Stimulated activated CD4-positive, alpha-beta T cell treated with anti-CD3 and anti-CD28 coated beads, Interleukin-4, amount 100 ng/mL, for 24 hours (primary cell): ENCODE measurements around the gene NDUFAF2.
"Not testable (repeated sequence)": the region's sequence is repeated elsewhere in the genome, so short reads cannot be mapped to it uniquely, and the experiment has no call there.

Experiments used
- DNase-seq: peaks from one replicate; pipeline ENCODE4 v3.0.0-alpha.2; 2020

Gene NDUFAF2

GRCh38 chr5:60944904-60945812 lies at the start of gene NDUFAF2, which contains the start of gene ERCC8:
Gene NDUFAF2, plus strand, starts transcription at chr5:60945205. Its CDS starts 51 bp downstream, at chr5:60945256.
Gene ERCC8, minus strand, starts transcription at chr5:60945070. Its CDS starts 62 bp downstream, at chr5:60945008.
- DNase-seq: peak; percentile 90

- DNase-seq: no peak
Observed at GRCh38 chr5:60896991-60897390, 48.0 kb upstream of the NDUFAF2 start.

DNA sequence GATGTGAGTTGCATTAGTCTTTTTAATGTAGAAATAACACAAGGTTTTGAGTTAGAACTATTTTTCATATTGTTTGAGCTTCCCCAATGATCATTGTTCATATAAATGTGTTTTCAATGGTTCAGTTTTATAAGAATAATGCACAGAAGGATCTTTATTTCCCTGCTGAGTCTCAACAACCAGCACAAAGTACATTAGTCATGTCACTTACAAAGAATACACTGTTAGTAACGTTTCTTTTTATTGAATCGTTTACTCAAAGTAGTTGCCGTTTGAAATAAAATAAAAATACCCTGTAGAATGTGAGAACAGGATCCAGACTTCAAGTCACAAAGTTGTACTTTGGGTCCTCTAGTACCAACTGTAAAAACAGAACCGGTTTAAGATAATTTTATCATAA lies 41.6 kb upstream of the NDUFAF2 start:
- no peak for DNase-seq

DNA sequence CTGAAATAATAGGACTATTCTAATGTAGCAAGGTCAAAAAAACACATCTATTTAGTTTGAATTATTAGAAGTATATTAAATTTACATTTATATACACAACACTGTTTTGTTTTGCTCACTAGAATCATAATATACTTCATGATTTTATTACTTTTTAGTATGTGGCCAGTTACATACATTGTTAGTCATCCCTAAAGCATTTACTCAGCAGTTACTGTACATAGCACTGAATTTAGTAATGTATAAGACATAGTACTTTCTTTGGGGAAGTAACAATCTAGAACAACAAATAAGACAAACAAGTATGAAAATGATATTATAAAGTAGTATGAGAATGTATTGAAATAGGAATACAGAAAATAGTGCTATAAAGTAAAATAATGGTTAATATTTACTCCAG lies 28.4 kb upstream of the NDUFAF2 start:
- no peak for DNase-seq

DNA sequence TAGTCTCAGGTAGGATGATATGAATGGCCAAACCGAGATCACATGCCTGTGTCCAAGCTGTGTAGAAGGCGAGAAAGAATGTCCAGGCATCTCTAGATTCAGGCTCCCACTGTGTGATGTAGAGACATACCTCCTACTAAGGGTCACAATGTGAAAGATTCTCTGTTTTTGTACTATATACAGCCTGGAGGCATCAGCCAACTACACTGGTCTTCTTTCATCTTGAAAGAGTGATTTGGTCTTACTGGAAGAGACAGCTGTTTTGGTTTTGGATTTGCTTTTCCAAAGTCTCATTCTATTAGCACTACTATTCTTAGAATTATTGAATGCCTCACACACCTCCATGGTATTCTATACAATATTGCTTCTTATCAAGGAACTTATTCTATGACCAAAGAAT lies 26.5 kb upstream of the NDUFAF2 start:
- no peak for DNase-seq

- DNase-seq: no peak
Observed at GRCh38 chr5:60927450-60927849, 17.6 kb upstream of the NDUFAF2 start.

DNA sequence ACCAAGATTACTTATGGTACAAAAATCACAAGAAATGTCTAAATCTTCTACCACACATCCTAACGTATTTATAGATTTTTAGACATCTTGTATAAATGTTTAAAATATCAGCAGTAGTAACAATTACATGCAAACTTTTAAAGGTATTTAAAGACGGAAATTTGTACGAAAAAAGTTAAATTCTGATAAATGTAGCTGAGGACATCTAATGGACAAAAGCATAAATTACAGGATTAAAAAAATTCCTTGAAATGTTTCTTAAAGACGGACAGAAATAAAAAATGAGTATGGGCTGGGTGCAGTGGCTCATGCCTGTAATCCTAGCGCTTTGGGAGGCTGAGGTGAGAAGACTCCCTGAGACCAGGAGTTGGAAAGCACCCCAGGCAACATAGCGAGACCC lies 16.0 kb upstream of the NDUFAF2 start:
- no peak for DNase-seq

DNA sequence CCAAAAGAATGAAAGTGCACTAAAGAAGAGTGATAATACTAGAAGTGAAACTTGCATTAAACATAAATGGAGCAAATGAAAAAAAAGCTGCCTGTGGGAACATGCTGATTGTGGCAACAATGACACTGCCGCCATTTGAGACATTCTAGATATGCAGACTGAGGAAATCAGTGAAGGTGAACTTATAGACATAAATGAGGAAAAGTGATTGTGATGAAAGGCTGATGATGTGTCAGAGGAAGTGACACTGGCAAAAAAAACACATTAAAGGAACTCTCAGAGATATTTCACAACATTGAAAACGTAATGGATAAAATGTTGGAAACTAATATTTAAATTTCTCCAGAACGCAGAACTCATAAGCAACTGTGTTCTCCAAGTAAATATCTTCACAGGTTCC lies 1.4 kb upstream of the NDUFAF2 start:
- no peak for DNase-seq

GRCh38 chr5:60945813-60946187 lies 795 bp downstream of the NDUFAF2 start:
- DNase-seq: no peak

DNA sequence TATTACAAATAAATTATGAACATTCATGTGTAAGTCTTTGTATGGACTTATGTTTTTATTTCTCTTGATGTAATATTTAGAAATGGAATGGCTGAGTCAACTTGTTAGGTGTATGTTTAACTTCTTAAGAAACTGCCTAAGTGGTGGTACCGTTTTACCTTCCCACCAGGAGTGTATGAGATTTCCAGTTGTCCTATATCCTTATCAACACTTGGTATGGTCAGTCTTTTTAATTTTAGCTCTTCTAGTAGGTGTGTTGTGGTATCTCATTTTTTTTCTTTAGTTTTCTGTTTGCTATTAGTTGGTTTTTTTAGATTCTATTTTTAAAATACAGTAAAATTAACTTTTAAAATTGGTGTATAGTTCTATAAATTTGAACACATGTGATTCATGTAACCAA lies 3.7 kb downstream of the NDUFAF2 start:
- no peak for DNase-seq

DNA sequence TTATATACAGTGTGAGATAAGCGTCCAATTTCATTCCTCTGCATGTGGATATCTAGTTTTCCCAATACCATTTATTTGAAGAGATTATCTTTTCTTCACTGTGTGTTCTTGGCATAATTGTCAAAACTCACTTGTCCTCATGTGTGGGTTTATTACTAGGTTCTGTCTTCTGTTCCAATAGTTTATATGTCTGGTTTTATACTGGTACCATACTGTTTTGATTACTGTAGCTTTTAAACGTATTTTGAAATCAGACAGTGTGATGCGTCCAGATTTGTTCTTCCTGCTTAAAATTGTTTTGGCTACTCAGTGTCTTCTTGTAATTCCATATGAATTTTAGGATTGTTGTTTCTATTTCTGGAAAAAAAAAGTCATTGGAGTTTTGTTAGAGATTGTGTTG lies 10.2 kb downstream of the NDUFAF2 start:
- no peak for DNase-seq

DNA sequence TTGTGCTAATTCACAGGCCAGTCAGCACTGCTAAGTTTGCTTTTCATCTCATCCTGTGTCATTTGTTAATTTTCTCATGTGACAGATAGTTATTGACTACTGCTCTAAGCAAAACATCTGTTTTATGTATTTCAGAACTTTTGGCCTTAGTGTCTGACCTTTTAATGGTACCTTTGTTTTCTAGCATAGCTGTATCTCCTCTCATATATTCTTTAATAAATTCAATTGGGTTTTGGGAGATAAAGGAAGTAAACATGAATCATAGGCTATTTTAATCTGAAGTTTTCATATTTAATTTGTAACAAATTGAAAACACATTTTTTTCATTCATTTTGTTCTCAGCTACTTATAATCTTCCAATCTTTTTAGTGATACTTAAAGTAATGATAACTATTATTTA lies 13.1 kb downstream of the NDUFAF2 start:
- DNase-seq: no peak

DNA sequence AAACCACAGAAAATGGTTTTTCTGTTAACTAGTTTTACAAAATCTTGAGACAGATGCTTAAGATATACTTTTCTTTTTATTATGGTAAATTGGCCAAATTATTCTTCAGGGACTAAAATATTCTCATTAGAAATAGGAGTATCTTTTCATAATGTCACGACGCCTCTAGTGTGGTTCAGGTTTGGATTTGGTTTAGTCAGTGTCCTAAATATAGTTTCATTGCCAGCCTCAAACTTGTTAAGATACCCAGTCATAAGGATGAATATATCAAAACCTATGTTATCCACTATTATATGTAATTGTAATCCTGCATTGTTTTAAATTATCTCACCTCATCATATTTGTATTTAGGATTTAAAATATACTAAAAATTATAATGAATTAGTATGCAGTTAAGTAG lies 13.7 kb downstream of the NDUFAF2 start:
- DNase-seq: no peak

DNA sequence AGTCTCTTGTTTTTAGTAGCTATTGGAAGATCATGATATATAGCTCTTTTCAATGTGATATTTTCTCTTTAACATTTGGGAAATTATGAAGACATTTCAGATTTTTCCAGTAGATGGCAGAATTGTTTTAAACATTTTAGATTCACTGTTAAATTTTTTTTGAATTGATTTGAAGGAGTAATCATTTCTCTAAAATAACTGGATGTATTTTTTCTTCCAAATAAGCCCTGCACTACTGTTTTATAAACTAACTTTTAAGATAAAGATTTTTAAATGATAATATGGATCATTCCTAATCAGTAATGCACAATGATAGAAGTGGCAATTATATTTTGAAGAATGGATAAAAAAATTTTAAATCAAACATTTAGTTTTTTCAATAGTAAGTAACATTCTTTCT lies 14.2 kb downstream of the NDUFAF2 start:
- DNase-seq: no peak

DNA sequence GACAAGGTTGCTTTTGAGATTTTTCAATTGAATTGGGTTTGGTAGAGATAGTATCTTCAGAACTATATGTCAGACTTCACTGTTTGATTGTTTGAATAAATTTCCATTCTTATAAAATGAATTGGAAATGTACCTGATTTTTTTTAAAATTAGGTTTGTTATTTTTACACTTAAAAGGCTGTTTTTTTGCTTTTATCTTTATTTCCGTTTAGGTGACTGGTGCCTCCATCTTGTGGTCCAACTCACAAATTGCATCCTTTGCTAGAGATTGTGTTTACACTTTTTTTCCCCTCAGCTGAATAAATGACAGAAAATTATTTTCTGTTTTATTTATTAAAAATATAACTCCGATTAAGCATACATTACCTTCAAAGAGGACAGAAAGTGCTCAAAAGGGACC lies 15.6 kb downstream of the NDUFAF2 start:
- DNase-seq: no peak

DNA sequence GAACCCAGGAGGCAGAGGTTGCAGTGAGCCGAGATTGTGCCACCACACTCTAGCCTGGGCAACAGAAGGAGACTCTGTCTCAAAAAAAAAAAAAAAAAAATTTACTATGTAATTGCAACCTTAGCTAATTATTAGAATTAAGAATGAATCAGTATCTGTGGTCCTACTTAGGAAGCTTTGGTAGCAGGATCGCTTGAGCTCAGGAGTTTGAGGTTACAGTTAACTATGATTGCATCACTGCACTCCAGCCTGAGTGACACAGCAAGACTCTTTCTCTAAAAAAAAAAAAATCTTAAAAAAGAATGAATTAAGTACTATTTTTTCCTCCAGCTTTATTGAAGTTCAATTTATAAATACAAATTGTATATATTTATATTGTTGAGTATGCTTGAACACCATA lies 16.7 kb downstream of the NDUFAF2 start:
- no peak for DNase-seq

DNA sequence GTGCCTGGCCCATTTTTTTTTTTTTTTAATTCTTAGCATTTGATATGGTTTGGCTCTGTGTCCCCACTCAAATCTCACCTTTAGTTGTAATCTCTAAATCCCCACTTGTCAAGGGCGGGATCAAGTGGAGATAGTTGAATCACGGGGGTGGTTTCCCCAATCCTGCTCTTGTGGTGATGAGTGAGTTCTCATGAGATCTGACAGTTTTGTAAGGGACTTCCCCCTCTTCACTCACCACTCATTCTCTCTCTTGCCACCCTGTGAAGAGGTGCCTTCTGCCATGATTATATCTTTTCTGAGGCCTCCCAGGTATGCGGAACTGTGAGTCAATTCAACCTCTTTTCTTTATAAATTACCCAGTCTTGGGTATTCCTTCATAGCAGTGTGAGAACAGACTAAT lies 27.2 kb downstream of the NDUFAF2 start:
- DNase-seq: peak; percentile 73

DNA sequence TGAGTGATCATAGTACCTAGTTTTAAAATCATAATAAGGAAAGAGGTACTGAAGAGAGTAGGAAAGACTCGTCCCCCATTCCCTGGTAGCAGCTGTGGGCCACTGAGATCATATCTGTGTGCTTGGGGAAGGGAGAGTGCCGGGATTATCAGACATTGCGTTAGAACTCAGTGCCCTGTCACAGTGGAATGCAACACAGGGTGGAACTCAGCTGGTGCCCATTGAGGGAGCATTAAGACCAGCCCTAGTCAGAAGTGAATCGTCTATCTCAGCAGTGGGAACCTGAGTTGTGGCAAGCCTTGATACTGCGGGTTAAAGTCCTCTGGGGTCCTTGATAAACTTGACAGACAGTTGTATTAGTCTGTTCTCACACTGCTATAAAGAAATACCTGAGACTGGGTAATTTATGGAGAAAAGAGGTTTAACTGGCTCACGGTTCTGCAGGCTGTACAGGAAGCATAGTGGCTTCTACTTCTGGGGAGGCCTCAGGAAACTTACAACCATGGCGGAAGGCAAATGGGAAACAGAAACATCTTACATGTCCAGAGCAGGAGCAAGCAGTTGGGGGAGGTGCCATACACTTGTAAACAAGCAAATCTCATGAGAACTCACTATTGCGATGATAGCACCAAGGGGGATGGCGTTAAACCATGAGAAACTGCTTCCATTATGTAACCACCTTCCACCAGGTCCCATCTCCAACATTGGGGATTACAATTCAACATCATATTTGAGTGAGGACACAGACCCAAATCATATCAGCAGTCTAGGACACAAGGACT lies 33.1 kb downstream of the NDUFAF2 start:
- no peak for DNase-seq

DNA sequence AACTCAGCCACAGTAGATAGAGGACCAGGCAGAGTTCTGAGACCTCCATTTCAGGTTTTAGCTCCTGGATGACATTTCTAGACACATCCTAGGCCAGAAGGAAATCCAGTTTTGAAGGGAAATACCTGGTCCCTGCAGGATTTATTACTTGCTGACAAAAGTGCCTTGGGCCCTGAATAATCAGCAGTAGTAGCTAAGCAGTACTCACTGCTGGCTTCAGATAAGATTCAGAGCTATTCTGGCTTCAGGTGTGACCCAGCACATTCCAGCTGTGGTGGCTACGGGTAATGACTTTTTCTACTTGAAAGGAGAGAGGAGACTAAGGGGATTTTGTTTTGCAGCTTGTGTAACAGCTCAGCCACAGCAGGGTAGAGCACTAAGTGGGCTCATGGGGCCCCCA lies 34.0 kb downstream of the NDUFAF2 start:
- no peak for DNase-seq

- DNase-seq: no peak
Observed at GRCh38 chr5:60980511-60980910, 35.5 kb downstream of the NDUFAF2 start.

DNA sequence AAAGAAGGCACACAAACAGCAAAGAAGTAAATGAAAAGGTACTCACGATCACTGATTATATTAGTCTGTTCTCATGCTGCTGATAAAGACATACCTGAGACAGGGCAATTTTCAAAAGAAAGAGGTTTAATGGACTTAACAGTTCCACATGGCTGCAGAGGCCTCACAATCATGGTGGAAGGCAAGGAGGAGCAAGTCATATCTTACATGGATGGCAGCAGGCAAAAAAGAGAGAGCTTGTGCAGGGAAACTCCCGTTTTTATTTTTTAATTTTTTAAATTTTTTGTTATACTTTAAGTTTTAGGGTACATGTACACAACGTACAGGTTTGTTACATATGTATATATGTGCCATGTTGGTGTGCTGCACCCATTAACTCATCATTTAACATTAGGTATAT lies 37.1 kb downstream of the NDUFAF2 start:
- not testable (repeated sequence) for DNase-seq

GRCh38 chr5:60989790-60990189 lies 44.8 kb downstream of the NDUFAF2 start:
- DNase-seq: no peak

- DNase-seq: no peak
Observed at GRCh38 chr5:60992871-60993270, 47.9 kb downstream of the NDUFAF2 start.

DNA sequence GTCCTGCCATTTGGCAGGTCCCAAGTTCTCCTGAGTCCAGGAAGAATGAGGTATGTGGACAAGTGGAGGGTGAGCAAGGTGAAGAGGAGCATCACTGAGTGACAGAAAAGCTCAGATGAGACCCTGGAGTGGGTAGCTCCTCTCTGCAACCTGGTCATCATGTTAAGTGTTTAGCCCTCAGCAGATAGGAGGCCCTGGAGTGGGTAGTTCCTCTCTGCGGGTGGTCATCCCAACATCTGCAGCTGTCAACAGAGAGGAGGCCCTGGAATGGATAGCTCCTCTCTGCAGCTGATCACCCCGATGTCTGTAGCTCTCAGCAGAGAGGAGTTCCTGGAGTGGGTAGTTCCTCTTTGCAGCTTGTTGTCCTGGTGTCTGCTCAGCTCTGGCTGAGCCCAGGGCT lies 48.4 kb downstream of the NDUFAF2 start:
- DNase-seq: no peak
